Measurements from ENCODE around the gene ALX4. TPM values are rescaled to one million over a fixed set of nuclear protein-coding genes. Genes with fewer than 3 reads are reported as not detected.
A peak's percentile ranks its signal among the peaks of the same experiment; 100 is the strongest.

ALX4 gene
- total RNA-seq, 1 donor: not detected

DNA sequence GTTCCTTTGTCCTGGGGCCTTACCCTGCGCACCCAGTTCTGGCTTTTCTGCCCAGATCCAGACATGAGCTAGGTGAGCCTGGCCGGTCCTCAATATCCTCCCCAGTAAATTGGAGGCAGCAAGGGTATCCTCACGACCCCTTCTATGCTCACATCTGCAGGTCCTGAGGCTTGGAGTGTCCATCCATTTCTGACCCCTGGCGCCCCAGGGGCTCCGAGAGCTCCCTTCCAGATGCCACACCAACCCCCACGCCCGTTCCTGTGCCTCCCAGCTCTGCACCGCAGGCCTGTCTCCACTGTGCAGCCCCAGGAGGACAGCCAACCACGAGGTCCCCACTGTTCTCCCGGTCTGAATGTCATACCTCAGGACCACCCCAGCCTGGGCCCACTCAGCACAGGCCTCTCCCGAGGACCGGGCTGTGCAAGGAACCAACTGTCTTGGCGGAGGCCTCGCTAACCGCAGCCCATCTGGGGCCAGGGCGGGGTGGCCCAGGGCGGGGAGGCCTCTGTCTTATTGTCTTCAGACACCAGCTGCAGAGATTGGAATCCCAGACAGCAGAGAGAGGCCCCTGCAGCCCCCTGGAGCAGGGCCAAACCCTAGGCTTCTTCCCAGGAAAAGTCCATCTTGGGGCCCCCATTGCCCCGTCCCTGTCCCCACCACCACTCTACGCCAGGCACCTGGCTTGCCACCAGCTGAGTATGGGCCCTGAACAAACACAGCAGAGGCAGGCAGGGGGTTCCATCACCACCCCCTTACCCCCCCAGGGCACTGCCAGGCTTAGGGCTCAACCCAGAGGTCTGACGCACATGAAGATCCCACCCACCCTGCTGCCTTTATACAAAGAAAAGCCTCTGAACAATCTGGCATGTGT lies 39.3 kb downstream of the ALX4 start:
- TF ChIP-seq, protein P1, sequence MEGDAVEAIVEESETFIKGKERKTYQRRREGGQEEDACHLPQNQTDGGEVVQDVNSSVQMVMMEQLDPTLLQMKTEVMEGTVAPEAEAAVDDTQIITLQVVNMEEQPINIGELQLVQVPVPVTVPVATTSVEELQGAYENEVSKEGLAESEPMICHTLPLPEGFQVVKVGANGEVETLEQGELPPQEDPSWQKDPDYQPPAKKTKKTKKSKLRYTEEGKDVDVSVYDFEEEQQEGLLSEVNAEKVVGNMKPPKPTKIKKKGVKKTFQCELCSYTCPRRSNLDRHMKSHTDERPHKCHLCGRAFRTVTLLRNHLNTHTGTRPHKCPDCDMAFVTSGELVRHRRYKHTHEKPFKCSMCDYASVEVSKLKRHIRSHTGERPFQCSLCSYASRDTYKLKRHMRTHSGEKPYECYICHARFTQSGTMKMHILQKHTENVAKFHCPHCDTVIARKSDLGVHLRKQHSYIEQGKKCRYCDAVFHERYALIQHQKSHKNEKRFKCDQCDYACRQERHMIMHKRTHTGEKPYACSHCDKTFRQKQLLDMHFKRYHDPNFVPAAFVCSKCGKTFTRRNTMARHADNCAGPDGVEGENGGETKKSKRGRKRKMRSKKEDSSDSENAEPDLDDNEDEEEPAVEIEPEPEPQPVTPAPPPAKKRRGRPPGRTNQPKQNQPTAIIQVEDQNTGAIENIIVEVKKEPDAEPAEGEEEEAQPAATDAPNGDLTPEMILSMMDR (IDR thresholded peaks at IDR 0.05; ENCODE audit: insufficient read depth, low read depth, low read length): no peak
- DNase-seq (ENCODE audit: low read depth): no peak
- no peak overlapping the region for H3K4me3 ChIP-seq (ENCODE audit: low read depth, low read length)

DNA sequence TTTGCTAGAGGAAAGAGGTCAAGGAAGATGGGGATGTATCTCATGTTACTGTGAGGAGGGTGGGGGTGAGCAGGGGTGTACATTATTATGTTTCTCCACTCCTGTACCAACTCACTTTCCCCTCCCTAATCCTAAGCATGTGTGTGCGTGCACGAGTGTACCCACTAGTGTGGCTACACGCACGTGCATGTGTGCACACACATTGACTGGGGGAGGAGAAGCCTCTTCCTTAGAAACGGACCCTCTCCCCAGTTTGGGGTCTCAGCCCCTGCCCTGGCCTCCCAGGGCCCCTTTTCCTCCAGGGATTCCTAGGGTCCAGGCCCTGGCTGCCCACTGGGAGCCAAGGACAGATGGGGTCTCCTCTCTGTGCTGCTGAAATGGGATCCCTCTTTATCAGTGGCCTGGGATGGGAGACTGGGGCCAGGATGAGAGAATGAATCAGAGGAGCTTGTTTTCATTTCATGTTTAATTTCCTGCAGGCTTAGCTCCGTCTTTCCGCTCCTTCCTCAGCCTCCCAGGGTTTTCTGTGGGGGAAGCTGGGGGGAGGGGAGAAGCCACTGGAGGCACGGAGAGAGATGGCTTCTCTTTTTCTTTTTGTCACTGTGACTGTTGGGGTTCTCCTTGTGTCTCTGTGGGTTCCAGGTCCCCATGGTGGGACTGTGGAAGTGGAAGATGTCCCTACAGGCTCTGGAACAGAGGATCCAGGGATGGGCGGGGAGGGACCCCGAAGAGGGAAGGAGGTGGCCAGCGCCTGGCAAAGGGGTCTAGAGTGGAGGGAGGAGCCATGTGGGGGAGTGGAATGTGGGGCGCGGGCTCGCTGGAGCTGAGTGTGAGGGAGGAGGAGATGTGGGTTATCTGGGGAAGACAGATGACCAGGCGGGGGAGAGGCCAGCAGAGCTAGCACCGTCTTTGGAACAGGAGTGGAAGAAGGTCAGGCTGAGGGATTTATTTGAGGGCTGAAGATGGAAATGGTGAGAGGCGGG lies 40.3 kb downstream of the ALX4 start:
- no peak overlapping the region for H3K4me3 ChIP-seq (ENCODE audit: low read depth, low read length)
- DNase-seq (ENCODE audit: low read depth): peak; percentile 26

DNA sequence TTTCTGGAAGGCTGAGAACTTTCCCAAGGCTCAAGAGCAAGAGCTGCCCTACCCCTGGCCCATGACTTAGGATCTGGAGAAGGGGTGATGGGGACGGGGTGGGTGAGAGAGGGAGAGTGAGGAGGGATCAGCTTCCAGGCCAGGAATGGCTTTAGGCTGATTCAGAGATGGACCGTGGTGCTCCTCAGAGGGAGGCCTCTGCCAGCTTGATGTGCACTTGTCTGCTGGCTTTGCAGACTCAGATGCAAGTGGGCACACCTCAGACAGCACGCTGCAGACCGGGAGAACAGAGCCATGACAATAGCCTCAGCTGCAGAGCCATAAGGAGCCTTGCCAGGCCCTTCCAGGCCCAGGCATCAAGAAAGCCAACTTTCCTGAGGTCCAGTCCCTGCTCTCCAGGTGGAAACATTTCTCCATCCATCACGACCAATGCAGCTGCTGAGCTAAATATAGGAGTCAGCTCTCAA lies 41.3 kb downstream of the ALX4 start:
- TF ChIP-seq, protein P1 (IDR thresholded peaks at IDR 0.05; ENCODE audit: insufficient read depth, low read depth, low read length): no peak

More for the DNA sequence above, 40.3 kb downstream of the ALX4 start:
- TF ChIP-seq, protein P1 (IDR thresholded peaks at IDR 0.05; ENCODE audit: insufficient read depth, low read depth, low read length): no peak

DNA sequence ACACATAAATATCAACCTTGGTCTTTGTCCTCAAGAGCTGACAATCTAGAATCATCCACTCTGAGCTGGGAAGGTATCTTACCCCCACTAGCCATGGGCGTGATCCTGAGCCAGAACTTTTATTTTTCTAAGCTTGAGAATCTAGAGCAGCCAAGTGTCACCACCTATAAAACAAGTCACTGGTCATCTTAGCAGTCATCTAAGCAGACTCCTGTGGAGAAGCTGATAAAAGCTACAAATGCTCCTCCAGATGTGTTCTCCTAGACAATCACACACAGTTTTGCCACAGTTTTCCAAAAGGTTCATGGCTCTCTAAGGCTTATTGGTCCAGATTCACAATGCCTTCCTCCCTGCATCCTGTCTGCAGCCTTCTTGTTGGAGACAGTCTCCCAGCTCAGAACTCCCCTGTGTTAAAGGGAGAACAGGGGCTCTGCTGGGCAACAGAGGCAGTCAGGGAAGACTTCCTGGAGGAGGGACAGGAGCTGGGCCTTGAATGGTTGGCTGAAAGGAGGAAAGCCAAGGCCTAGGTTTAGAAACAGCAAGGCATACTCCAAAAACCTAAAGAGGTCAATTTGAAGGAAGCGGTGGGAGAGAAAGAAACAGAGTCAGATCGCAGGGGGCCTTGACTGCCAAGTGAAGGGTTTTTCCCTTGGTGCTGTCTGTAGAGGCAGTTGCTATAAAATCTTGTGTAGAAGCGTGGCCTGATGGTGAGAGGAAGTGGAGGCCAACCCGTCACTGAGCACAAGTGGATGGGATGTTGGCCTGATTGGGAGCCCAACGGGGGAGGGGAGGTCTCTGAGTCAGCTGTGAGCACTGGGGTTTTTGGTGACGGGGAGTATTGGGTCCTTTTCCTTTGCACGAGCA lies 42.0 kb downstream of the ALX4 start:
- no peak for DNase-seq (ENCODE audit: low read depth)
- no peak overlapping the region for H3K4me3 ChIP-seq (ENCODE audit: low read depth, low read length)
- TF ChIP-seq, protein P1 (IDR thresholded peaks at IDR 0.05; ENCODE audit: insufficient read depth, low read depth, low read length): no peak

More for the DNA sequence above, 41.3 kb downstream of the ALX4 start:
- DNase-seq (ENCODE audit: low read depth): no peak
- H3K4me3 ChIP-seq (ENCODE audit: low read depth, low read length): no peak overlapping the region

DNA sequence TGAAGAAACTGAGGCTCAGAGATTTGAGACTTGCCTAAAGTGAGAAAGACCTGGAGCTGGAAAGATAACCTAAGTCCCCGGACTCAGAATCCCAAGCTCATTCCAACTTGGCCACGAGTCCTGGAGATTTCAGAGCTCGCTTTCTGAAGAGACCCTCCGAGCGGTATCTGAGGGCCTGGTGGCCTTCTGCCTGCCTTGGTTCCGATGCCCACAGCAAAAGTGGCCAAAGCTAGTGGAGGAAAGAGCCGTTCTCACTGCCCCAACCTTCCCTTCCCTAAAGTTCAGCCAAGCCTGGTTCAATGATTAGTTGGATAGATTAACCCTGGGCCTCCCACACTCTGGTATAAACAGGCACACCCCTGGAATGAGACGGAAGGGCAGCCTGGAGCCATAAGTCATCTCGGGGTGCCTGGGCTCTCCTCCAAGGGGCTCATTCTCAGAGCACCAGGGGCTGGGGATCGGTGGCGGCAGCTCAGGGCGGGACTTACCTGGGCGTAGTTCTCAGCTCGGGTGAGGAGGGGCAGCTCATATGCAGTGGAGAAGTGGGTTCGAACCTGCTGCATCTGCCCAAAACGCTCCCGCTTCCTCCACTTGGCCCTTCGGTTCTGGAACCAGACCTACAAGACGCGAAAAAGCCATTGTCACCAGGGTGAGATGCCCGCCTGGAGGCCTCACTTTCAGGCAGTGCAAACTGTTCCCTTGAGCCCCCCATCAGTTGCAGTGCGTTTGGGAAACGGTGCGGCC lies 42.8 kb downstream of the ALX4 start:
- TF ChIP-seq, protein P1 (IDR thresholded peaks at IDR 0.05; ENCODE audit: insufficient read depth, low read depth, low read length): no peak
- H3K4me3 ChIP-seq (ENCODE audit: low read depth, low read length): no peak overlapping the region
- no peak for DNase-seq (ENCODE audit: low read depth)
